DMS153 treated with DMSO at 0.1 percent for 48 hours (cell line): Measurements from ENCODE around the gene ANTXRL.
"Not testable (repeated sequence)": the region's sequence is repeated elsewhere in the genome, so short reads cannot be mapped to it uniquely, and the experiment has no call there.

Experiments
- DNase-seq: peaks from one replicate; lab custom pipeline; 2025; ENCODE audit not compliant: unreplicated experiment; lab: John Stamatoyannopoulos, UW

Gene ANTXRL

GRCh38 chr10:46293832-46294640 lies 7.2 kb downstream of the ANTXRL start:
- no peak for DNase-seq

DNA sequence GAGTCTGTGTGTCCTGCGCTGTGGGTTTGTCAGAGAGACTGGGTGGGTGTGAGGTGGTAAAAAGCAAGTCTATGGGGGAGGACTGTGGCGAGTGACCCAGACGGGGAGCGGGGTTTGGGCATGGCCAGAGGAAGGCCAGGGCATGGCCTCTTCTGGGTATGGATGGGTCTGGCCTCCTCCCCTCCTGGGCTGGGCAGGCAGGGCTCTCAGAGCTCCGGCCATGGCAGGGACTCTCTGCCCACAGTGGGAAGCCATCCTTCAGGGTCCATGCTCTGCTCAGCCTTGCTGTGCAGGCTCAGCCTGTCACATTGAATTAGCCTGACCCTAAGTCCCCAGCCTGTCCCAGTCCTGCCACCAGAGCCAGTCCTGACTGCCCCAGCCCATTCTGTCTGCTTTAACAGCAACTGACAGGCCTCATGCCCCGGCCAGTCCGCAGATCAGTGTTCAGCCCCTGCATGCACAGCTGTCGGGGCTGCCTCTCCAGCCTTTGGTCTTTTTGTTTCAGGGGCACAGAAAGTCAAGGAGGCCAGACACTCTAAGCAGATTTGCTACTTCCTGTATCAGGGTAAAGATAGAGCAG lies 7.9 kb downstream of the ANTXRL start:
- DNase-seq: no peak

- DNase-seq: not testable (repeated sequence)
Observed at GRCh38 chr10:46295350-46296010, 8.7 kb downstream of the ANTXRL start.

GRCh38 chr10:46296086-46296485 lies 9.3 kb downstream of the ANTXRL start:
- not testable (repeated sequence) for DNase-seq

- DNase-seq: no peak
Observed at GRCh38 chr10:46296641-46297141, 9.9 kb downstream of the ANTXRL start.

- no peak for DNase-seq
Observed at GRCh38 chr10:46297406-46298204, 10.8 kb downstream of the ANTXRL start.

GRCh38 chr10:46298477-46299285 lies 11.9 kb downstream of the ANTXRL start:
- no peak for DNase-seq

GRCh38 chr10:46299286-46299535 lies 12.4 kb downstream of the ANTXRL start:
- DNase-seq: no peak

DNA sequence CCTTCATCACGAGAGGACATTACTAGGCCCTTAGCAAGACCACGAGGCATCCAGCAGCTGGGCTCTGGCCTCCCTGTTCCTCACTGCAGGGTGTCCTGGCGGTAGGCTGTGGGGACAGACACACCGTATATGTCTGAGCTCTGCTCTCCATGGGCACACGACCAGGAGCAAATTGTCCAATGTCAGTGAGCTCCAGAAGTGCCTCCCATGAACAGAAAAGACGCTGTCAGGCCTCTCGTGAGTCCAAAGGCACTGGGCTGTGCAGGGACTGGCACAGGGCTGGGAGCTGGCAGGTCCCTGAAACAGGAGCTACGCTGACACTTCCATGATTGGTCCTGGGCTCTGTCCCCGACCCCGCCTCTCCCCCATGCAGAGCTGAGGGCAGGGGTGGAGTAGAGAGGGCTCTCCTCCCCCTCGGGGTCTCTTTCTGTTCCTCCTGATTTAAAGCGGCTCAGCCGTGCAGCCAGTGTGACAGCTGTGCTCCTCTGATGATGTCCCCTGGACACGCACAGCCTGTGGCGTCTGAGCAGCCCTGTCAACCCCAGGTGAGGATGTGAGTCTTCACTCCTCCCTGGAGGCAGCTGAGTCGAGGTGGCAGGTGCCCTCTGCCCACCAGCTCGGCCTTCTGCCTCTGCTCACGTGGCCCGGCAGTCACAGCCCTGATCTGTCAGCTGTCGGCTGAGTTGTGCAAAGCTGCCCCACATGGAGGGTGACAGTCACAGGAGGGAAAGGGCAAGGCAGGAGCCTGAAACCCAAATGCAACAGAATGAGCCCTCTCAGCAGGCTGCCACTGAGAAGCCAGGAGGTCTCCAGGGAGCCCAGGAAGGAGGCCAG lies 13.0 kb downstream of the ANTXRL start:
- no peak for DNase-seq

GRCh38 chr10:46300370-46300711 lies 13.5 kb downstream of the ANTXRL start:
- DNase-seq: not testable (repeated sequence)

DNA sequence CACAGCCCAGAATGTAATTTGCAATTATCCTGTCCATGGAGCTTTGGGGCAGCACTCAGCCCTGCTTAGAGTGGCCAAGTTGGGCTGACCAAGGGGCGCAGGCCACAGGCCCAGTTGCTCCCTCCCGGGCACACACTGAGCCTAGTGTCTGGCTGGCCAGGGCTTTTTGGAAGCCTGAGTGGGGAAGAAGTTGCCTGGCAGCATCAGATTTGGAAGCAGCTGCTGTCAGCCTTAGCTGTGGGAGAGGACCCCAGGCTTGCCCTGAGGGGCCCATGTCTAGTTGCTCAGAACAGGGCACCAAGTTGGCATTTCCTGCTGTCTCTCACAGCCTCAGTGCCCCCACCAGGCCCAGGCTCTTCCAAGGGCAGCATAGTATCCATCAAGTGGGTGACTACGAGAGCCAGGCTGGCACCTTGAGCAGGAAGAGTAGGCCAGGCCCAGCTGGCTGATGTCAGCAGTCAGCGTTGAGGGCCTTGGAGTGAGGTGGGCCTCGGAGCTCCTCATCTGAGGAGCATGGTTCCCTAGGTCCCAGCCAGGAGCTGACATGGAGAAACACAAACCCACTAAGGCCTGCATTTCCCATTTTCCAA lies 14.4 kb downstream of the ANTXRL start:
- no peak for DNase-seq

DNA sequence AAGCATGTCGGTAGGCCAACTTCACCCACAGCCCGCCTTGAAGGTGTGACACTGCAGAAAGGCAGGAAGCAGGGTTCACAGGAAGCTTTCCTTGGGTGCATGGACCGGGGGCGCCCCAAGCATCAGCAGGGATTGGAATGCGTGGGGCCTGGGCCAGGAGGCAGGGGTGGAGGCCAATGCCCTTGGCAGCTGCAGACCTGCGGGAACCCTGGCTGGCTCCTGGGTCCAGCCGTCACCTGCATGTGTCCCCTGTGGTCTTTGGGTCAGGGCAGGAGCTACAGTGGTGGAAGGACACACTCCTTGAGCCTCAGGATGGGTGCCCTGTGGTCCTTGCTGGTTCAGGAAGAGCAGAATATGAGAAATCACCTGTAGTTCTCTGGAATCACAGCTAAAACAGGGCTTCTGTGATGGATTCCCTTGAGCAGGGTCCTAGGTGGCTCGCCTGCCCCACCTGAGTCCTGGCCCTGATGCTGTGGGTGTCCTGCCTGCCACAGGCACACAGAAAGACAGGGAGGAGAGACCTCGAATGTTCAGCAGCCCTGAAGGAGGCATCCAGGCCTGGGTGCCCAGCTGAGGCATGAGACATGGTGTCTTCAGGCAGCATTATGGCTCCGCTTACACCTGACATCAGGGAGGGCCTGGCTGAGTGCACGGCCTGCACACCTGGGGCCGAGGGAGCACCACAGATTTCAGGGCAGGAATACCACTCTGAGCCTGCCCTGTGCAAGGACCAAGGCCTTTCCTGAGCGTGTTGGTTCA lies 15.1 kb downstream of the ANTXRL start:
- DNase-seq: no peak

DNA sequence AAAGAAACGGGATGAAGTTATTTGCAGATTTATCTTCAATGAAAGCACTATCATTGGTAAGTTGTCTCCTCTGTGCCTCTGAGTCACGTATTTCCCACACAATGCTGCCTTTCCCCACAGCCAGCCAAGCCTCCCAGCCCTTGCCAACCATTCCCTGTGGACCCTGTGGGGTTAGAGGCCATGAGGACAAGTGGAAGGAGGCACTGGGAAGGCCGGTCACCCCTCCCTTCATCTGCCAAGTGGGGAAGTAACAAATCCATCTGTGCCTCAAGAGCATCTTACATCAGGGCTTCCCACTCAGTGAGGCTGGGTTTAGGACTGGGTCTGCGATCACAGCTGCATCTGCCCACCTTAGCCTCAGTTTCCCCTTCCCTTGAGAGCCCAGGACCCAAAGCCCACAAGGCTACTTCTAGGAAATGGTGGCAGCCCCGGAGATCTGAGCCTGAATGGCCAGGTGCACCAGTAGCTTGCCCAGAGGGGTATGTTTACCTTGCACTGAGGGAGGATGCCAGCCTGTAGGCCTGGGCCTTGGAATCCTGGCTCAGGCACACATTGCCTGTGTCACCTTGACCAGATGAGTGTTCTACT lies 16.1 kb downstream of the ANTXRL start:
- DNase-seq: not testable (repeated sequence)

GRCh38 chr10:46304062-46304461 lies 17.3 kb downstream of the ANTXRL start:
- DNase-seq: no peak

DNA sequence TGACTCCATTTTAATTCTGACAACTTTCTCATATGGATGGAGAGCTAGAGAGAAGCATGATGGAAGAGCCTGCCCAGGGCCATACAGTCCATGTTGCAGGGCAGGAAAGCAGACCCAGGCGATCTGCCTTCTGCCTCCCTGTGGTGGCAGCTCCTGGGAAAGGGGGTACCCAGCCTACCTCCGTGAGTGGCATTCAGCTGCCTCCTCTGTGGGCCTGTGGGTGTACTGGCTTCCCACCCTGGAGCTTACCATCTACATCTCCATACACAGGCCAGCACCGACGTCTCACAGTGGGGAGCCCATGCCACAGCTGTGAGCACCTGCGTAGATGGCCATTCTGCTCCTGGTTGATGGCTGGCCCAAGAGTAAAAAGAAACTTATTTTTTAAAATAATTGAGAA lies 17.9 kb downstream of the ANTXRL start:
- not testable (repeated sequence) for DNase-seq

- DNase-seq: no peak
Observed at GRCh38 chr10:46305079-46305818, 18.5 kb downstream of the ANTXRL start.

DNA sequence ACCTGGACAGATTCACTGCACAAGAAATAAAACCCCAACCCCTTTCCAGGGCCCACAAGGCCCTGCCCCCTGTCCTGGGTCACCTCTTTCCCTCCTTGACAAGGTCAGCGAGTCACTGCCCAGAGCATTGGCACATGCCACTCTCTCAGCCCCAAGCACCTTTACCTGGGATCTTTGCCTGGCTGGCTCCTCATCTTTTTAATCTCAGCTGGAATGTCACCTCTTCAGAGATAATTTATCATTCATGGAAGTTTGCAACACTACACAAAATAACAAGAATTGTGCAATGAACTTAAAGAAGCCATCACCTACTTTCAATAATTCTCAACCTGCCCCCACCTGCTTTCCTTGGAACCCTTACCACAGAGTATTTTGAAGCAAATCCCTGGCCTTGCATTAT lies 19.2 kb downstream of the ANTXRL start:
- DNase-seq: no peak
